ENCODE measurements around the gene NEGR1.

GRCh38 chr1:72062584-72062983, 219.8 kb downstream of the NEGR1 start:
- no peak for TF ChIP-seq CTCF (IDR thresholded peaks at IDR 0.05)
- no peak for TF ChIP-seq POLR2A (IDR thresholded peaks at IDR 0.05)
- TF ChIP-seq EP300 (IDR thresholded peaks at IDR 0.05), result no peak

All from ovary (tissue), 3 donors.